ENCODE data around the gene SQSTM1. TPM values are rescaled to one million over a fixed set of nuclear protein-coding genes. Genes with fewer than 3 reads are reported as not detected.
A peak's percentile ranks its signal among the peaks of the same experiment; 100 is the strongest.

Gene SQSTM1
- total and polyA plus RNA-seq, 12 donors = 258 to 2,312 (median 660) TPM

DNA sequence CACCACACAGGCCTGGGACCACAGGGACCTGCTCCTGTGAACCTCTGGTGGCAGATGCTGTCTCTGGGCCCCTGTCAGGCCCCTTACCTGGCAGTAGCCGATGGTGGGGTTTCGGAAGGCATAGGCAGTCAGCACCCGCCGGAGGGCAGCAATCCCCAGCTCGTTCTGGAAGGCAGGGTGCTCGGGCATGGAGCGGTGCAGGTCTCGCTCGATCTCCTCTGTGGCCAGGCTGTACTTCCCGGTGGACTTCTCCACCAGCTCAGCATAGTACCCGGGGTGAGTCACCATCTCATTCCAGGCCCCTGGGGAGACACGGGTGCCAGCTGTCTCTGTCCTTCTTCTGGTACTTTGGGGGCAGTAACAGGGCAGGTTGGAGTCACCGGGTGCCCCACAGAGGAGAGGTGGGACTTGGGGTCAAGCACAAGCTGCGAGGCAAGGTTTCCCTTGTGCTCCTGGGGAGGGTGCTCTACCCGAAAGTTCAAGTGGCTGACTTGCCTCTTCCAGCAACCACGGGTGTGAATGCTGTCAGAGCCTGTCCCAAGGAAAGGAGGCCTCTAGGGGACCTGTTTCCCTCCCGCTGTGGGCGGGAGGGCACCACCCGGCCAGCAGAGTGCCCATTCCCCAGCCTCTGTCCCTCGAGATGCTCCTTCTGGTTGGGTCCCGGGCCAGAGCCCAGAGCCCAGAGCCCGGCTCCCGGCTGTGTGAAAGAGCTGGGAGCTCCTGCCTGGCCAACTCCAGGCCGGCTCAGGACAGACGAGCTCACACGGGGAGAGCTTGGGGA, 57.7 kb downstream of the SQSTM1 start:
- Histone ChIP-seq H3K4me1 (replicated peaks in 1 of 2) (no peaks in the 10 kb centered on the region), H3K27me3 (no peaks in the 10 kb centered on the region), H3K4me3 (no peak overlapping the region), H3K9me3 (replicated peaks in 1 of 3) (peaks cover 0 to 10% (median 0%) of the 10 kb centered on the region in 3 donors), H3K36me3 (replicated peaks in 1 of 2) (peaks cover 0 to 56% of the 10 kb centered on the region in 2 donors), H3K27ac (no peak overlapping the region)
- 88 to 95% (median 92%) methylated on average over 6 to 26 of the region's 26 CpGs for WGBS, 4 donors
- no peak for TF ChIP-seq POLR2A (IDR thresholded peaks at IDR 0.05)
- DNase-seq = no peak
- intact Hi-C loops (cut with DNase I) = no loop called here

DNA sequence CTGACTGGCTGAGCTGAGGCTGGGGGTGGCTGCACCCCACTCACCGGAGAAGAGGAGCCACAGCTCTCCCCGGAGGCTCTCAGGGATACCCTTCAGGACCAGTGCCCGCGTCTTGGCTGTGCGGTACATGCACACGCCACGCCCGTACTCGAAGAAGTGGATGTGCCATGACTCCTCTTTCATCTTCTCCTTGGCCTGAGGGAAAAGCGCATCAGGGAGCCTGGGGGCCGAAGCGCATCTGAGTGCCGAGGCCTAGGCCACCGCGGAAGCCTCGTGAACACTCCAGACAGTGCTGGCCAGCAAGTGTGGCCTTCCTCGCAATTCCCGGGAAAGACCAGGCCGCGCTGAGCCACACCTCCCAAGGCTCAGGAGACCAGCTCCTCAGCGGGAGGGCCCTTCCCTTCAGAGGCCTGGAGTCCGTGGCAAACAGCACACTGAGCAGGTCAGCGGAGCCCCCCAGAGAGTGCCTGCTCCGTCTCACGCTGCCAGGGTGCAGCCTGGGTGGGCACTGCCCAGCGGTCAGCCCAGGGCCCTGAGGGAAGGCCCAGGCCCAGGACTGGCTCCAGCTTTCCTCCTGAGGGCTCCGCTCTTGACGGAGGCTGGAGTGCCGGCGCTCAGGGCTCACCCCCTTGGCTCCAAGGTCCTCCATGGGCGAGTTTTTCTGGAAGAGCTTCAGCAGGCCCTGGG, 58.4 kb downstream of the SQSTM1 start:
- TF ChIP-seq, protein P1, sequence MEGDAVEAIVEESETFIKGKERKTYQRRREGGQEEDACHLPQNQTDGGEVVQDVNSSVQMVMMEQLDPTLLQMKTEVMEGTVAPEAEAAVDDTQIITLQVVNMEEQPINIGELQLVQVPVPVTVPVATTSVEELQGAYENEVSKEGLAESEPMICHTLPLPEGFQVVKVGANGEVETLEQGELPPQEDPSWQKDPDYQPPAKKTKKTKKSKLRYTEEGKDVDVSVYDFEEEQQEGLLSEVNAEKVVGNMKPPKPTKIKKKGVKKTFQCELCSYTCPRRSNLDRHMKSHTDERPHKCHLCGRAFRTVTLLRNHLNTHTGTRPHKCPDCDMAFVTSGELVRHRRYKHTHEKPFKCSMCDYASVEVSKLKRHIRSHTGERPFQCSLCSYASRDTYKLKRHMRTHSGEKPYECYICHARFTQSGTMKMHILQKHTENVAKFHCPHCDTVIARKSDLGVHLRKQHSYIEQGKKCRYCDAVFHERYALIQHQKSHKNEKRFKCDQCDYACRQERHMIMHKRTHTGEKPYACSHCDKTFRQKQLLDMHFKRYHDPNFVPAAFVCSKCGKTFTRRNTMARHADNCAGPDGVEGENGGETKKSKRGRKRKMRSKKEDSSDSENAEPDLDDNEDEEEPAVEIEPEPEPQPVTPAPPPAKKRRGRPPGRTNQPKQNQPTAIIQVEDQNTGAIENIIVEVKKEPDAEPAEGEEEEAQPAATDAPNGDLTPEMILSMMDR (IDR thresholded peaks at IDR 0.05) = no peak
- TF ChIP-seq POLR2A (IDR thresholded peaks at IDR 0.05) = no peak
- Histone ChIP-seq H3K9me3 (replicated peaks in 1 of 3) (peaks cover 0 to 12% (median 0%) of the 10 kb centered on the region in 3 donors), H3K36me3 (replicated peaks in 1 of 2) (peaks cover 0 to 52% of the 10 kb centered on the region in 2 donors), H3K4me1 (replicated peaks in 1 of 2) (no peaks in the 10 kb centered on the region), H3K27ac (no peak overlapping the region), H3K27me3 (no peaks in the 10 kb centered on the region), H3K4me3 (no peak overlapping the region)
- DNase-seq = peak in 1 of 7 donors; percentile 1
- intact Hi-C loops (cut with DNase I) = no loop called here
- 91 to 98% (median 96%) methylated on average over 11 to 31 of the region's 31 CpGs for WGBS, 4 donors

DNA sequence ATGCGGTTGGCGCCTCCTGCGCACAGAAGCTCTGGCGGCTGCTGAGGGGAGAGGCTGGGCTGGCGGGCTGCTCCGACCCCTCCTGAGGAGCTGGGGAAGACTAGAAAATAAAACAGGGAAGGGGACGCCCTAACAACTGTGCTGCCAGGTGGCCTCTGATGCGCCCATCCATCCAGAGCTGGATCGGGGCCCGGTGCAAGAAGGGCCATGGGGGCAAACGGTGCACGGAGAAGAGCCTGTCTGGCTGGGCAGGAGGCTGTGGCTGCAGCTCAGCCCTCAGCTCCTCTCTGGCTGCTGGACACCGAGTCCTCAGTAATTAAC, 58.9 kb downstream of the SQSTM1 start:
- H3K4me3 ChIP-seq = no peak overlapping the region
- no peaks in the 10 kb centered on the region for H3K4me1 ChIP-seq (replicated peaks in 1 of 2)
- intact Hi-C loops (cut with DNase I) = no loop called here
- peaks cover 0 to 12% (median 0%) of the 10 kb centered on the region in 3 donors for H3K9me3 ChIP-seq (replicated peaks in 1 of 3)
- no peak for DNase-seq
- 94 to 98% (median 95%) methylated on average over 9 to 13 of the region's 13 CpGs for WGBS, 4 donors
- H3K36me3 ChIP-seq (replicated peaks in 1 of 2) = peaks cover 0 to 52% of the 10 kb centered on the region in 2 donors
- no peak overlapping the region for H3K27ac ChIP-seq
- H3K27me3 ChIP-seq = no peaks in the 10 kb centered on the region
- TF ChIP-seq, protein P1 (IDR thresholded peaks at IDR 0.05) = no peak

DNA sequence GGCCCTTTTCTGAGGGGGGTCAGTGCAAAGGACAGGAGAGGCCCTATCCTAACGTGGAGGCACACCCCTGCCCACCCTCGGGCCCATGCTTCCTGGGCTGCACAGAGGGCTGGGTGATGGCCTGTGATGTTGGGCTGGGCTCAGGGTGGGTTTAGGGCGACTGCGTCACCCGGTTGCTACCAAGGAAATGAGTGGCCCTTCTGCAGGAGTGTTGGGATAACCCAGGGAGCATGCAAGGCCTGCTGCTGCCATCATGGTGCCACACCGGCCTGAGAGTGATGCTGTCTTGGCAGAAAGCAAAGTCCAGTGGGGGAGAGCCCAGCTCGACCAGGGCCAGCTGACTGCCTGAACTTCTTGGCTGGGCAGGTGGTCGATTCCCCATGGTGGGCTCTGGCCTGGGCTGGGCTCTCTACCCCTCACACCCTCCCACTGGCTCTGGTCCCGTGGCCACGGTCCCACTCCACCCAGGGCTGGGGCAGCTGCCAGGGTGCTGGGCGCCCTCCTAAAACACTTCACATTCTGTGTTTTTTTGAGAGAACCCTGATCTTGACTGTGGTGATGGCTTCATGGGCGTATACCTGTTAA, 59.5 kb downstream of the SQSTM1 start:
- no peaks in the 10 kb centered on the region for H3K27me3 ChIP-seq
- H3K4me3 ChIP-seq = no peak overlapping the region
- no peaks in the 10 kb centered on the region for H3K4me1 ChIP-seq (replicated peaks in 1 of 2)
- H3K9me3 ChIP-seq (replicated peaks in 1 of 3) = peaks cover 0 to 12% (median 0%) of the 10 kb centered on the region in 3 donors
- intact Hi-C loops (cut with DNase I) = no loop called here
- H3K27ac ChIP-seq = no peak overlapping the region
- TF ChIP-seq POLR2A (IDR thresholded peaks at IDR 0.05) = no peak
- TF ChIP-seq, protein P1 (IDR thresholded peaks at IDR 0.05) = no peak
- DNase-seq = no peak
- WGBS, 4 donors = 90 to 98% (median 94%) methylated on average over 4 to 12 of the region's 12 CpGs
- H3K36me3 ChIP-seq (replicated peaks in 1 of 2) = peaks cover 0 to 52% of the 10 kb centered on the region in 2 donors

All from adrenal gland (tissue), 12 donors.